H9 (cell line): ENCODE data around the gene ADO. TPM values are rescaled to one million over a fixed set of nuclear protein-coding genes. Genes with fewer than 3 reads are reported as not detected.

Experiments
- DNase-seq: peaks from one replicate; pipeline ENCODE4 v3.0.0-alpha.2; 2017
- H2AFZ ChIP-seq: one replicate; pipeline ENCODE4 v1.6.1; 2013; ENCODE audit warnings: mild to moderate bottlenecking, low read length, control low read depth, moderate library complexity
- H2AK5ac ChIP-seq: 2 replicates; pipeline ENCODE4 v1.6.1; 2013; ENCODE audit warnings: low read length, control low read depth, mixed read lengths; ENCODE audit not compliant: insufficient read length
- H2BK120ac ChIP-seq: one replicate; pipeline ENCODE4 v1.6.1; 2013; ENCODE audit warnings: low read depth, mild to moderate bottlenecking, low read length, control low read depth, inconsistent platforms; ENCODE audit not compliant: poor library complexity, severe bottlenecking
- H2BK12ac ChIP-seq: 2 replicates; pipeline ENCODE4 v1.6.1; 2013; ENCODE audit warnings: low read length, control low read depth, mixed read lengths, low read depth; ENCODE audit not compliant: insufficient read length
- H2BK15ac ChIP-seq: 2 replicates; pipeline ENCODE4 v1.6.1; 2013; ENCODE audit warnings: low read depth, low read length, control low read depth
- H2BK20ac ChIP-seq: one replicate; pipeline ENCODE4 v1.6.1; 2013; ENCODE audit warnings: low read depth, mild to moderate bottlenecking, low read length, control low read depth, inconsistent platforms; ENCODE audit not compliant: poor library complexity, severe bottlenecking
- H2BK5ac ChIP-seq: 2 replicates; pipeline ENCODE4 v1.6.1; 2013; ENCODE audit warnings: low read length, control low read depth, mixed read lengths; ENCODE audit not compliant: insufficient read length
- H3K14ac ChIP-seq: 2 replicates; pipeline ENCODE4 v1.6.1; 2013; ENCODE audit warnings: low read length, control low read depth; ENCODE audit not compliant: insufficient read depth
- H3K18ac ChIP-seq: 2 replicates; pipeline ENCODE4 v1.6.1; 2013; ENCODE audit warnings: low read depth, mild to moderate bottlenecking, mixed read lengths, low read length, control low read depth; ENCODE audit not compliant: insufficient read length
- H3K23ac ChIP-seq: 2 replicates; pipeline ENCODE4 v1.6.1; 2013; ENCODE audit warnings: low read length, control low read depth, mixed read lengths, low read depth; ENCODE audit not compliant: insufficient read length
- H3K23me2 ChIP-seq: 2 replicates; pipeline ENCODE4 v1.6.1; 2013; ENCODE audit warnings: low read depth, mild to moderate bottlenecking, mixed read lengths, low read length, control low read depth; ENCODE audit not compliant: insufficient read length, poor library complexity, severe bottlenecking
- H3K27ac ChIP-seq: 2 replicates; pipeline ENCODE4 v1.5.1; 2013; ENCODE audit warnings: low read length, control low read depth, mixed read lengths, low read depth; ENCODE audit not compliant: insufficient read length
- H3K27me3 ChIP-seq: 2 replicates; pipeline ENCODE4 v1.6.1; 2013; ENCODE audit warnings: low read length, control low read depth, inconsistent platforms; ENCODE audit not compliant: insufficient read depth
- H3K4ac ChIP-seq: 2 replicates; pipeline ENCODE4 v1.6.1; 2013; ENCODE audit warnings: low read depth, mild to moderate bottlenecking, control low read depth, inconsistent platforms, low read length, moderate library complexity
- H3K4me1 ChIP-seq: 2 replicates; pipeline ENCODE4 v1.6.1; 2013; ENCODE audit warnings: low read length, control low read depth, inconsistent platforms; ENCODE audit not compliant: insufficient read depth
- H3K4me2 ChIP-seq: 2 replicates; pipeline ENCODE4 v1.6.1; 2013; ENCODE audit warnings: low read length, control low read depth, mixed read lengths; ENCODE audit not compliant: insufficient read length, insufficient read depth
- H3K56ac ChIP-seq: 2 replicates; pipeline ENCODE4 v1.6.1; 2013; ENCODE audit warnings: low read depth, mild to moderate bottlenecking, mixed read lengths, low read length, control low read depth; ENCODE audit not compliant: insufficient read length
- H3K79me1 ChIP-seq: 2 replicates; pipeline ENCODE4 v1.6.1; 2013; ENCODE audit warnings: low read depth, mild to moderate bottlenecking, moderate library complexity, low read length, control low read depth, inconsistent platforms; ENCODE audit not compliant: insufficient read depth, poor library complexity, severe bottlenecking
- H3K79me2 ChIP-seq: 2 replicates; pipeline ENCODE4 v1.6.1; 2013; ENCODE audit warnings: low read length, control low read depth, inconsistent platforms; ENCODE audit not compliant: insufficient read depth
- H3K9ac ChIP-seq: 2 replicates; pipeline ENCODE4 v1.6.1; 2013; ENCODE audit warnings: low read length, control low read depth, mixed read lengths; ENCODE audit not compliant: insufficient read length; ENCODE audit errors: extremely low read depth
- H3K9me3 ChIP-seq: one replicate; pipeline ENCODE4 v1.6.1; 2013; ENCODE audit warnings: low read depth, low read length, inconsistent platforms; ENCODE audit not compliant: control insufficient read depth
- H3T11ph ChIP-seq: one replicate; pipeline ENCODE4 v1.6.1; 2013; ENCODE audit warnings: mild to moderate bottlenecking, low read length, control low read depth, inconsistent platforms
- H4K20me1 ChIP-seq: one replicate; pipeline ENCODE4 v1.6.1; 2013; ENCODE audit not compliant: control insufficient read depth, insufficient read length, insufficient read depth
- H4K5ac ChIP-seq: 2 replicates; pipeline ENCODE4 v1.6.1; 2013; ENCODE audit warnings: low read depth, mild to moderate bottlenecking, mixed read lengths, low read length, control low read depth; ENCODE audit not compliant: insufficient read length
- H4K8ac ChIP-seq: replicated peaks from 2 replicates; pipeline ENCODE4 v1.6.1; 2013; ENCODE audit warnings: low read length, control low read depth, mixed read lengths, low read depth; ENCODE audit not compliant: insufficient read length
- H4K91ac ChIP-seq: 2 replicates; pipeline ENCODE4 v1.6.1; 2013; ENCODE audit warnings: low read depth, mild to moderate bottlenecking, moderate library complexity, mixed read lengths, low read length, control low read depth; ENCODE audit not compliant: insufficient read length
- H3K27ac Mint-ChIP-seq, 3 experiments: 2 replicates in 2 of 3; 3 replicates in 1 of 3; pipeline ENCODE4 v1.8.0; 2020 to 2021; ENCODE audit warnings: mixed read lengths in 3 of 3, mild to moderate bottlenecking in 1 of 3, moderate library complexity in 1 of 3
- H3K27me3 Mint-ChIP-seq: 2 replicates; pipeline ENCODE4 v1.8.0; 2021; ENCODE audit warnings: low read depth, mild to moderate bottlenecking, moderate library complexity, mixed read lengths
- H3K36me3 Mint-ChIP-seq, 3 experiments: 2 replicates in 2 of 3; 3 replicates in 1 of 3; pipeline ENCODE4 v1.8.0; 2020 to 2021; ENCODE audit warnings: low read depth in 3 of 3, mixed read lengths in 3 of 3; ENCODE audit not compliant: insufficient read depth in 1 of 3
- H3K4me1 Mint-ChIP-seq, 2 experiments: 2 replicates each; pipeline ENCODE4 v1.8.0; 2020; ENCODE audit warnings: mixed read lengths in 2 of 2
- H3K4me3 Mint-ChIP-seq, 2 experiments: 2 replicates in 1 of 2; 3 replicates in 1 of 2; pipeline ENCODE4 v1.8.0; 2020 to 2021; ENCODE audit warnings: mild to moderate bottlenecking in 2 of 2, mixed read lengths in 2 of 2, moderate library complexity in 1 of 2
- H3K9me3 Mint-ChIP-seq, 2 experiments: 2 replicates in 1 of 2; 3 replicates in 1 of 2; pipeline ENCODE4 v1.8.0; 2020; ENCODE audit warnings: mild to moderate bottlenecking in 2 of 2, mixed read lengths in 2 of 2, moderate library complexity in 1 of 2
- CTCF ChIP-seq: fragments of 200-600 bp; sonication (generic); conservative IDR thresholded peaks from 3 replicates; pipeline ENCODE4 v1.8.0; 2021; ENCODE audit warnings: antibody characterized with exemption, mild to moderate bottlenecking
- WGBS: extraction: QIAGEN DNeasy Blood & Tissue Kit; methylation state at CpG from one replicate; pipeline ENCODE4 v1.1.7; 2013; ENCODE audit warnings: missing lambda C conversion rate, low lambda C conversion rate, mixed read lengths; ENCODE audit not compliant: insufficient read length; ENCODE audit errors: extremely low coverage; 5-methylcytosine and 5-hydroxymethylcytosine counted together
- total RNA-seq: library from RNA; stranded (reverse); gene quantifications from 2 replicates; pipeline ENCODE4 v1.2.1, GENCODE V29; 2021

Gene ADO
- total RNA-seq, 1 experiment from 2014 or later, result 31.6 TPM

- H3K23me2 ChIP-seq, result no peaks in the 10 kb centered on the region
- no peak overlapping the region for H2BK120ac ChIP-seq
- no peaks in the 10 kb centered on the region for H3K9me3 ChIP-seq
- H2AFZ ChIP-seq, result no peak overlapping the region
- H3K23ac ChIP-seq, result no peak overlapping the region
- no peak overlapping the region for H4K8ac ChIP-seq
- H3K18ac ChIP-seq, result no peak overlapping the region
- peaks cover 4% of the 10 kb centered on the region in 2 experiments; a peak in 2 of 4 replicates for H3K4me1 Mint-ChIP-seq
- no peaks in the 10 kb centered on the region for H3K79me1 ChIP-seq
- H3K79me2 ChIP-seq, result no peaks in the 10 kb centered on the region
- H3K27me3 Mint-ChIP-seq, result no peaks in the 10 kb centered on the region
- H4K91ac ChIP-seq, result no peak overlapping the region
- no peak overlapping the region for H2BK15ac ChIP-seq
- H4K20me1 ChIP-seq, result no peaks in the 10 kb centered on the region
- H2BK5ac ChIP-seq, result no peak overlapping the region
- no peak overlapping the region for H3K27ac Mint-ChIP-seq
- no peaks in the 10 kb centered on the region for H3K27me3 ChIP-seq
- H3T11ph ChIP-seq, result no peak overlapping the region
- H3K4ac ChIP-seq, result no peak overlapping the region
- no peak overlapping the region for H2AK5ac ChIP-seq
- H3K4me3 Mint-ChIP-seq, result no peak overlapping the region
- no peaks in the 10 kb centered on the region for H3K36me3 Mint-ChIP-seq
- H3K4me2 ChIP-seq, result no peak overlapping the region
- H2BK20ac ChIP-seq, result no peak overlapping the region
- TF ChIP-seq CTCF, result no peak
- H3K9ac ChIP-seq, result no peak overlapping the region
- H3K4me1 ChIP-seq, result no peaks in the 10 kb centered on the region; the same call in 1 of the 2 replicates
- no peak overlapping the region for H2BK12ac ChIP-seq
- no peak overlapping the region for H3K56ac ChIP-seq
- WGBS, result no CpG with 5 or more reads among the region's 4 CpGs
- H3K14ac ChIP-seq, result no peak overlapping the region
- no peaks in the 10 kb centered on the region for H3K9me3 Mint-ChIP-seq
- H3K27ac ChIP-seq, result no peak overlapping the region
- no peak overlapping the region for H4K5ac ChIP-seq
- no peak for DNase-seq
These were observed 51.5 kb downstream of the ADO start for GRCh38 chr10:62856021-62856420.

Other genes starting within 250 kb of the ADO start
- 2.6 and 3.0 TPM in 2 replicates for gene EGR2, start 11.6 kb downstream of the ADO start, total RNA-seq